Measurements from ENCODE around the gene PREPL. TPM values are rescaled to one million over a fixed set of nuclear protein-coding genes. Genes with fewer than 3 reads are reported as not detected.

PREPL gene
- polyA plus RNA-seq, 3 donors = 2.6 to 10.8 (median 8.0) TPM

GRCh38 chr2:44362207-44363015 lies 1.1 kb upstream of the PREPL start:
- no peaks in the 10 kb centered on the region for H3K9me3 Mint-ChIP-seq
- peaks cover 22% of the 10 kb centered on the region for H3K4me1 Mint-ChIP-seq
- 0% methylated on average over 19 of the region's 32 CpGs for WGBS (ENCODE audit: insufficient coverage)
- intact Hi-C loops (cut with micrococcal nuclease) = loop anchor here (5.0 to 10.0 kb wide), 3 partner anchors 195 to 768 kb away; partner anchors contain the start of genes LRPPRC (in 1 of the 2), PPM1B (in 1 of the 2) and THADA (in 1 of the 2)
- peak overlapping the region; percentile 87 to 100 (median 97) for H3K27ac Mint-ChIP-seq
- no peaks in the 10 kb centered on the region for H3K27me3 ChIP-seq (ENCODE audit: control insufficient read depth in 2 of 2, insufficient read depth in 2 of 2, low read length in 2 of 2)
- TF ChIP-seq CTCF (IDR thresholded peaks at IDR 0.05) = no peak
- H3K36me3 Mint-ChIP-seq = peaks cover 4 to 7% of the 10 kb centered on the region in 2 donors
- H3K36me3 ChIP-seq (replicated peaks in 1 of 2; ENCODE audit: control insufficient read depth in 1 of 2, insufficient read depth in 2 of 2, low read length in 2 of 2) = no peaks in the 10 kb centered on the region
- no peaks in the 10 kb centered on the region for H3K9me3 ChIP-seq (replicated peaks in 1 of 2; ENCODE audit: control insufficient read depth in 1 of 2, insufficient read depth in 1 of 2, low read length in 2 of 2)
- H3K27me3 Mint-ChIP-seq (ENCODE audit: low read depth in 3 of 3) = peaks cover 0 to 2% (median 0%) of the 10 kb centered on the region in 3 donors
- H3K4me1 ChIP-seq (ENCODE audit: control insufficient read depth in 1 of 2, insufficient read depth in 2 of 2, low read length in 2 of 2) = peaks cover 15 to 16% of the 10 kb centered on the region in 2 donors
- H3K4me2 ChIP-seq (replicated peaks; ENCODE audit: extremely low read depth, low read length, poor library complexity, severe bottlenecking) = peak overlapping the region; percentile 92
- H4K20me1 ChIP-seq (ENCODE audit: insufficient read depth, low read length) = no peaks in the 10 kb centered on the region
- DNase-seq = peak; percentile 7 to 21 (median 15)
- H3K27ac ChIP-seq (ENCODE audit: low read depth in 1 of 2, low read length in 2 of 2) = peak overlapping the region; percentile 77 to 100
- peak overlapping the region; percentile 90 for H3K9ac ChIP-seq (ENCODE audit: insufficient read depth, low read length, poor library complexity, severe bottlenecking)
- peak overlapping the region; percentile 100 for H3K4me3 Mint-ChIP-seq
- peak overlapping the region; percentile 100 for H2AFZ ChIP-seq (ENCODE audit: insufficient read depth, low read depth, low read length, poor library complexity, severe bottlenecking)
- H3K4me3 ChIP-seq (replicated peaks in 1 of 3; ENCODE audit: low read depth in 2 of 3, low read length in 3 of 3) = peak overlapping the region; percentile 89 to 94 (median 93)
- H3K79me2 ChIP-seq (ENCODE audit: insufficient read depth, low read length) = peaks cover 20% of the 10 kb centered on the region

- peaks cover 0 to 2% (median 0%) of the 10 kb centered on the region in 3 donors for H3K27me3 Mint-ChIP-seq (ENCODE audit: low read depth in 3 of 3)
- Histone ChIP-seq H3K9ac (ENCODE audit: insufficient read depth, low read length, poor library complexity, severe bottlenecking) (peak overlapping the region; percentile 90), H2AFZ (ENCODE audit: insufficient read depth, low read depth, low read length, poor library complexity, severe bottlenecking) (peak overlapping the region; percentile 100), H3K79me2 (ENCODE audit: insufficient read depth, low read length) (peaks cover 15% of the 10 kb centered on the region), H4K20me1 (ENCODE audit: insufficient read depth, low read length) (no peaks in the 10 kb centered on the region), H3K9me3 (replicated peaks in 1 of 2; ENCODE audit: control insufficient read depth in 1 of 2, insufficient read depth in 1 of 2, low read length in 2 of 2) (no peaks in the 10 kb centered on the region), H3K27ac (ENCODE audit: low read depth in 1 of 2, low read length in 2 of 2) (peak overlapping the region; percentile 77 to 100), H3K36me3 (replicated peaks in 1 of 2; ENCODE audit: control insufficient read depth in 1 of 2, insufficient read depth in 2 of 2, low read length in 2 of 2) (no peaks in the 10 kb centered on the region), H3K4me1 (ENCODE audit: control insufficient read depth in 1 of 2, insufficient read depth in 2 of 2, low read length in 2 of 2) (peaks cover 15 to 16% of the 10 kb centered on the region in 2 donors), H3K4me3 (replicated peaks in 1 of 3; ENCODE audit: low read depth in 2 of 3, low read length in 3 of 3) (peak overlapping the region; percentile 89 to 94 (median 93)), H3K27me3 (ENCODE audit: control insufficient read depth in 2 of 2, insufficient read depth in 2 of 2, low read length in 2 of 2) (no peaks in the 10 kb centered on the region), H3K4me2 (replicated peaks; ENCODE audit: extremely low read depth, low read length, poor library complexity, severe bottlenecking) (peak overlapping the region; percentile 92)
- intact Hi-C loops (cut with micrococcal nuclease) = loop anchor here (2.0 to 10.0 kb wide), 4 partner anchors 194 to 766 kb away; partner anchors contain the start of genes LRPPRC (in 1 of the 2), PPM1B (in 1 of the 2) and THADA (in 1 of the 2)
- H3K4me3 Mint-ChIP-seq = peak overlapping the region; percentile 100
- peaks cover 7 to 8% of the 10 kb centered on the region in 2 donors for H3K36me3 Mint-ChIP-seq
- DNase-seq = no peak
- H3K27ac Mint-ChIP-seq = peak overlapping the region; percentile 99 to 100 (median 99)
- no CpG with 5 or more reads among the region's 19 CpGs for WGBS (ENCODE audit: insufficient coverage)
- no peak for TF ChIP-seq CTCF (IDR thresholded peaks at IDR 0.05)
- peaks cover 22% of the 10 kb centered on the region for H3K4me1 Mint-ChIP-seq
- H3K9me3 Mint-ChIP-seq = no peaks in the 10 kb centered on the region
These were observed 455 bp downstream of the PREPL start for GRCh38 chr2:44360749-44361329.

All from CD14-positive monocyte (primary cell).